Tibial nerve (tissue), 4 donors: ENCODE data around the gene PRKCD. TPM values are rescaled to one million over a fixed set of nuclear protein-coding genes. Genes with fewer than 3 reads are reported as not detected.
A peak's percentile ranks its signal among the peaks of the same experiment; 100 is the strongest.

Experiments used
- DNase-seq, 2 donors: peaks; one replicate each; pipeline ENCODE4 v3.0.0-alpha.2; 2019; ENCODE audit warnings: low spot score in 2 of 2
- H3K27ac ChIP-seq, 4 donors: fragments of 200-600 bp; sonication (generic) in 3 of 4; one replicate each; pipeline ENCODE4 v1.5.1; 2017 to 2019; ENCODE audit warnings: mild to moderate bottlenecking in 1 of 4
- H3K27me3 ChIP-seq, 2 donors: fragments of 200-600 bp; sonication (generic) in 1 of 2; one replicate each; pipeline versions ENCODE4 v1.5.1 to v1.6.0; 2017 to 2019
- H3K36me3 ChIP-seq, 3 donors: fragments of 200-600 bp; sonication (generic); one replicate each; pipeline ENCODE4 v1.5.1; 2018 to 2019
- H3K4me1 ChIP-seq, 4 donors: fragments of 200-600 bp; sonication (generic) in 3 of 4; one replicate each; pipeline ENCODE4 v1.5.1; 2017 to 2019
- H3K4me3 ChIP-seq, 4 donors: fragments of 200-600 bp; sonication (generic) in 3 of 4; one replicate each; pipeline ENCODE4 v1.5.1; 2017 to 2019; ENCODE audit warnings: mild to moderate bottlenecking in 1 of 4, moderate library complexity in 1 of 4
- H3K9me3 ChIP-seq, 4 donors: fragments of 200-600 bp; sonication (generic) in 3 of 4; one replicate each; pipeline ENCODE4 v1.5.1; 2017 to 2019
- CTCF ChIP-seq, 5 experiments: fragments of 200-600 bp in 3 of 5; fragments of 450-650 bp in 2 of 5; sonication (generic) in 3 of 5; IDR thresholded peaks; one replicate each; pipeline ENCODE4 v1.5.1; 2016 to 2019; ENCODE audit warnings: antibody characterized with exemption in 5 of 5, mild to moderate bottlenecking in 3 of 5, moderate library complexity in 2 of 5
- EP300 ChIP-seq, 2 donors: sonication (generic); formaldehyde crosslinking; IDR thresholded peaks; one replicate each; pipeline ENCODE4 v1.6.1; 2017; ENCODE audit warnings: antibody characterized with exemption in 2 of 2, mild to moderate bottlenecking in 1 of 2
- POLR2A ChIP-seq, 2 donors: fragments of 450-650 bp; IDR thresholded peaks; one replicate each; pipeline ENCODE4 v1.6.1; 2017; ENCODE audit warnings: antibody characterized with exemption in 2 of 2, mild to moderate bottlenecking in 2 of 2, moderate library complexity in 2 of 2
- WGBS, 2 donors: methylation state at CpG; one replicate each; pipeline ENCODE4 v1.1.5; 2018; 5-methylcytosine and 5-hydroxymethylcytosine counted together
- total RNA-seq, 4 donors: library from RNA; depleted of rRNA; stranded (reverse); fragments of >200 nt; gene quantifications; one replicate each; pipeline ENCODE4 v1.1.0, GENCODE V29; 2016

Gene PRKCD
- total RNA-seq, 4 donors from 2014 or later, result 13.5 to 30.6 (median 19.9) TPM

- 67 to 69% methylated on average over 6 to 8 of the region's 9 CpGs for WGBS, 2 donors
- H3K9me3 ChIP-seq, result no peaks in the 10 kb centered on the region
- no peak overlapping the region for H3K4me3 ChIP-seq
- H3K27ac ChIP-seq, result no peak overlapping the region
- TF ChIP-seq EP300 (IDR thresholded peaks at IDR 0.05) (no peak), POLR2A (IDR thresholded peaks at IDR 0.05) (no peak), CTCF (IDR thresholded peaks at IDR 0.05) (no peak)
- H3K27me3 ChIP-seq, result no peaks in the 10 kb centered on the region
- H3K4me1 ChIP-seq, result peaks cover 0 to 57% (median 28%) of the 10 kb centered on the region in 4 donors
- no peak for DNase-seq
- H3K36me3 ChIP-seq, result peaks cover 0 to 51% (median 6%) of the 10 kb centered on the region in 3 donors
Measured at GRCh38 chr3:53174346-53175250, 13.6 kb downstream of the PRKCD start.

GRCh38 chr3:53175613-53176540, 14.9 kb downstream of the PRKCD start:
- H3K9me3 ChIP-seq, result no peaks in the 10 kb centered on the region
- 56 to 60% methylated on average over 6 to 8 of the region's 9 CpGs for WGBS, 2 donors
- H3K36me3 ChIP-seq, result peaks cover 0 to 64% (median 14%) of the 10 kb centered on the region in 3 donors
- peak overlapping the region in 1 of 4 donors; percentile 17 for H3K27ac ChIP-seq
- no peak overlapping the region for H3K4me3 ChIP-seq
- H3K27me3 ChIP-seq, result no peaks in the 10 kb centered on the region
- no peak for DNase-seq
- TF ChIP-seq CTCF (IDR thresholded peaks at IDR 0.05) (no peak), EP300 (IDR thresholded peaks at IDR 0.05) (no peak), POLR2A (IDR thresholded peaks at IDR 0.05) (no peak)
- peaks cover 0 to 58% (median 19%) of the 10 kb centered on the region in 4 donors for H3K4me1 ChIP-seq

DNA sequence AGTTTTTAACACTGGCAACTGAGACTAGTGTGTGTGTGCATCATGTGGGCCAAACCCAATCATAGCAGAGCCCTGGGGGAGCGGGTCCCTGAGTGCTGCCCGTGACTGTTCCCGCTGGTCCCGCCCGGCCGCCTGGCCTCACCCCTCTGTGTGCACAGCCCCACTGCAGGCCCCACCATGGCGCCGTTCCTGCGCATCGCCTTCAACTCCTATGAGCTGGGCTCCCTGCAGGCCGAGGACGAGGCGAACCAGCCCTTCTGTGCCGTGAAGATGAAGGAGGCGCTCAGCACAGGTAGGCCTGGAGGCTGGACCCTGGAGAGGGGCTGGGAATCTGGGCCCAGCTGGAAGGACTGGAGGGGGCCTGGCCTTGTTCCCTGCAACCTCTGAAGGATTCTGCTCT, 17.2 kb downstream of the PRKCD start:
- TF ChIP-seq CTCF (IDR thresholded peaks at IDR 0.05), result no peak
- TF ChIP-seq EP300 (IDR thresholded peaks at IDR 0.05), result no peak
- no peak for TF ChIP-seq POLR2A (IDR thresholded peaks at IDR 0.05)
- DNase-seq, result no peak
- no peaks in the 10 kb centered on the region for H3K27me3 ChIP-seq
- no peak overlapping the region for H3K27ac ChIP-seq
- no peaks in the 10 kb centered on the region for H3K9me3 ChIP-seq
- 92 to 98% methylated on average over 9 to 15 of the region's 15 CpGs for WGBS, 2 donors
- H3K4me1 ChIP-seq, result peaks cover 0 to 45% (median 8%) of the 10 kb centered on the region in 4 donors
- H3K36me3 ChIP-seq, result peaks cover 0 to 83% (median 14%) of the 10 kb centered on the region in 3 donors
- H3K4me3 ChIP-seq, result no peak overlapping the region

DNA sequence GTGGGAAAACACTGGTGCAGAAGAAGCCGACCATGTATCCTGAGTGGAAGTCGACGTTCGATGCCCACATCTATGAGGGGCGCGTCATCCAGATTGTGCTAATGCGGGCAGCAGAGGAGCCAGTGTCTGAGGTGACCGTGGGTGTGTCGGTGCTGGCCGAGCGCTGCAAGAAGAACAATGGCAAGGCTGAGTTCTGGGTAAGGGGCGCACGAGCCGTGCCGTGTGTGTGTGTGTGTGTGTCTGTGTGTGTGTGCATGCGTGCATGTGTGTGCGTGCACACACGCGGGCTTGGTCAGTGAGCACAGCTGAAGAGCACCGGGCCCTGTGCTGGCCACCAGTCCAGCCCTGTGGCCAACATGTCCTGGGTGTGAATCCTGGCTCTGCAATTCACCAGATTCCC, 18.6 kb downstream of the PRKCD start:
- TF ChIP-seq POLR2A (IDR thresholded peaks at IDR 0.05) (no peak), CTCF (IDR thresholded peaks at IDR 0.05) (no peak), EP300 (IDR thresholded peaks at IDR 0.05) (no peak)
- no peaks in the 10 kb centered on the region for H3K27me3 ChIP-seq

More for the DNA sequence above, 18.6 kb downstream of the PRKCD start:
- Histone ChIP-seq H3K9me3 (no peaks in the 10 kb centered on the region), H3K27ac (no peak overlapping the region), H3K4me3 (no peak overlapping the region), H3K36me3 (peaks cover 0 to 82% (median 14%) of the 10 kb centered on the region in 3 donors), H3K4me1 (peaks cover 0 to 52% (median 8%) of the 10 kb centered on the region in 4 donors)
- WGBS, 2 donors, result 87 to 88% methylated on average over 20 of the region's 20 CpGs
- no peak for DNase-seq
